ENCODE results near the gene CDKL5. TPM values are rescaled to one million over a fixed set of nuclear protein-coding genes. Genes with fewer than 3 reads are reported as not detected.

CDKL5 gene
- total RNA-seq, 2 experiments from 2014 or later = 2.2 to 2.4 TPM

DNA sequence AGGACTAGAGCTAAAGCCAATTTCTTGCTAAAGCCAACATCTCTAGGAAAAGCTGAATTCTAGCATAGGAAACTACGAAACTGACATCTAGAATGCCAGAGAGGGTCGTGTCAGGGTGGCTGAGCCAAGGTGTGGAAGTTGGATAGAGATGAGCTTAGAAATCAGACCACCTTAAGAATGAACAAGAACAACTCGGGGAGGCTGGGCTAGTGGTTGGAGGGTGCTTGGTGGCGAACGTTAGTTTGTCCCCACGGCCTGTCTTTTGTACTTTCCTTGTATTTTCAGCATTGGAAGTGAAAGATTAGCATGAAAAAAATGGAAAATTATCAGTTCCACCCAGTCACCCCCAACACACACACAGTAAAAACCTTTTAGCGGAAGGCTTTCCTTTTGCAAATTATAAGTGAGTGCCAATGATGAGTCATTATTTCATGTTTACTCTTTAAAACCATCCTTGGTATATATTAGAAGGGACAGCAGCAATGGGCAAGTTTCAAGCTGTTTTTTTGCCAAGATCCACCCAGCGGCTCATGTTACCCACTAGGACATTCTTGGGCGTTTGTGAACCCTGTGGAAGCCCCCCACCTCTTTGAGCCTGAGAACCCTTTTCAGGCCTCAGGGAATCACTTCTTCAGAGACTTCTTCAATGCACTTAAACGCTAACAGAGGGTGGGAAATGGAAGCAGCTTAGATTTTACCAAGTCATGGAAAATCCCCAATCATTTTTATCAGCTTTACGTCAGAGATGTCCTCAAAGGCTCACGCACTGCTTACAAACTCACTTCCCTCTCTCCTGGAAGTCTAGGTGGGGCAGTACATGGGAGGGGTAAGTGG lies 277.2 kb downstream of the CDKL5 start:
- H3K27me3 ChIP-seq (ENCODE audit: control insufficient read depth in 1 of 2, insufficient read depth in 2 of 2, low read length in 2 of 2) = no peaks in the 10 kb centered on the region
- no peak overlapping the region for H3K27ac ChIP-seq (ENCODE audit: low read depth in 1 of 2, low read length in 2 of 2)
- H3K9me3 ChIP-seq (ENCODE audit: control insufficient read depth in 1 of 2, insufficient read depth in 1 of 2, low read length in 2 of 2) = no peaks in the 10 kb centered on the region
- ATAC-seq (ENCODE audit: poor library complexity) (no peak), DNase-seq (no peak)
- Mint-ChIP-seq H3K4me3 (no peak overlapping the region), H3K9me3 (no peaks in the 10 kb centered on the region), H3K27me3 (no peaks in the 10 kb centered on the region), H3K4me1 (ENCODE audit: low read depth) (no peaks in the 10 kb centered on the region), H3K27ac (no peak overlapping the region), H3K36me3 (ENCODE audit: low read depth) (no peaks in the 10 kb centered on the region)
- ChIA-PET POLR2A (no interaction called here), CTCF (no interaction called here)
- no peaks in the 10 kb centered on the region for H3K36me3 ChIP-seq (ENCODE audit: insufficient read depth, low read length)
- intact Hi-C loops (cut with DNase I, micrococcal nuclease) = no loop called here
- no peaks in the 10 kb centered on the region for H3K4me1 ChIP-seq (ENCODE audit: insufficient read depth, low read length)
- TF ChIP-seq, protein P1, sequence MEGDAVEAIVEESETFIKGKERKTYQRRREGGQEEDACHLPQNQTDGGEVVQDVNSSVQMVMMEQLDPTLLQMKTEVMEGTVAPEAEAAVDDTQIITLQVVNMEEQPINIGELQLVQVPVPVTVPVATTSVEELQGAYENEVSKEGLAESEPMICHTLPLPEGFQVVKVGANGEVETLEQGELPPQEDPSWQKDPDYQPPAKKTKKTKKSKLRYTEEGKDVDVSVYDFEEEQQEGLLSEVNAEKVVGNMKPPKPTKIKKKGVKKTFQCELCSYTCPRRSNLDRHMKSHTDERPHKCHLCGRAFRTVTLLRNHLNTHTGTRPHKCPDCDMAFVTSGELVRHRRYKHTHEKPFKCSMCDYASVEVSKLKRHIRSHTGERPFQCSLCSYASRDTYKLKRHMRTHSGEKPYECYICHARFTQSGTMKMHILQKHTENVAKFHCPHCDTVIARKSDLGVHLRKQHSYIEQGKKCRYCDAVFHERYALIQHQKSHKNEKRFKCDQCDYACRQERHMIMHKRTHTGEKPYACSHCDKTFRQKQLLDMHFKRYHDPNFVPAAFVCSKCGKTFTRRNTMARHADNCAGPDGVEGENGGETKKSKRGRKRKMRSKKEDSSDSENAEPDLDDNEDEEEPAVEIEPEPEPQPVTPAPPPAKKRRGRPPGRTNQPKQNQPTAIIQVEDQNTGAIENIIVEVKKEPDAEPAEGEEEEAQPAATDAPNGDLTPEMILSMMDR (IDR thresholded peaks at IDR 0.05) = no peak
- no peak overlapping the region for H3K4me3 ChIP-seq (ENCODE audit: low read length)

Other genes with a start within 250 kb of the CDKL5 start
- not detected for gene BEND2, start 204.7 kb upstream of the CDKL5 start, total RNA-seq
- under 1 TPM; 0.30 to 0.73 TPM for gene SCML2, start 70.9 kb upstream of the CDKL5 start, total RNA-seq
- not detected for gene RS1, start 246.5 kb downstream of the CDKL5 start, total RNA-seq